HG03565 (cell line): Measurements from ENCODE around the gene UBASH3B.
A peak's percentile ranks its signal among the peaks of the same experiment; 100 is the strongest.

Experiments used
- ATAC-seq: cut with Tn5 transposase; IDR thresholded peaks from one replicate; pipeline ENCODE4 v1.9.1; 2021; ENCODE audit warnings: mild to moderate bottlenecking, moderate library complexity; ENCODE audit not compliant: unreplicated experiment

The UBASH3B gene

DNA sequence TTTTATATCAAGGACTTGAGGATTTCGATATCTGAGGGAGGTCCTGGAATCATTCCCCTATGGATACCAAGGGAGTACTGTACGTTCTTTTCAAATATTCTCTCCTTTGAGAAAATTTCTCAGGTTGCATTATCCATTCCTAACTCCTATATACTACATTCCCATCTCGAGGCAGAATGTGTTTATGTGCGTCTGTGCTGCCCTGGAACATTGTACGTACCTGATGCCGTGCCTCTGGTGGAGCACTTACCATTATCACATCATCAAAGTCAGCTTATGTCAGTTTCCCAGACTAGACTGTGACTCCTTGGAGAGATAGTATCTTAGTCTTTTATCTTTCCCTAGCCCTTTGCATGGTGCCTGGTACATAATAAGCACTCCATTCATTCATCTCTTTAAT lies 21.7 kb downstream of the UBASH3B start:
- no peak for ATAC-seq

DNA sequence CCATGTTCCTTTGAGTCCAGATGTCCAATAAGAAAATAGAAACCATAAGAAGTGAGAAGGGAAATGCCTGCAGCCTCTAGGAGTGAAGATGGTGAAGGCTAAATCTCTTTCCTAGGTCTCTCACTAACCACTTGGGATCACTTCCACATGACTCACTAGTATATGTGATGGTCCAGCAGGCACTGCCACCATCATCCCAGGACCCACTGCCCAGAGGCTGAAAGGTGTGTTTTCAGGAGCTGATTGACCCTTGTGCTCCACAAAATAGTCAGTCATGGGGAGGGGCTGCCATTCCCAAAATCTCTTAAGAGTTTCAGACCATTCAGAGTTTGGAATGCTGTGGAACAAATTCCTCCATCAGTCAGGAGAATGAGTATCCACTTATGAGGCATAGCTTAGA lies 22.9 kb downstream of the UBASH3B start:
- ATAC-seq: no peak

DNA sequence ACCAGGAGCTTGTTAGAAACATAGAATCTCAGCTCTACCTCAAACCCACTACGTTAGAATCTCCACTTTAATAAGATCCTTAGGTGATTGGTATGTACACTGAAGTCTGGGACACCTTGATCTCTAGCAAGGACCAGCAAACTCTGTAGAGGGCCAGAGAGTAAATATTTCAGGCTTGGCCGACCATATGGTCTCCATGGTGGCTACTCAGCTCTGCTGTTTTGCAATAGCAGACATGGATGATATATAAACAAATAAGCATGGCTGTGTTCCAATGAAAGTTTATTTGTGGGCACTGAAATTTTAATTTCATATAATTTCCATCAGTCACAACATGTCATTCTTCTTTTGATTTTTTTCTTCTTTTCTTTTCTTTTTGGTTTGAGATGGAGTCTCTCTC lies 23.9 kb downstream of the UBASH3B start:
- no peak for ATAC-seq

DNA sequence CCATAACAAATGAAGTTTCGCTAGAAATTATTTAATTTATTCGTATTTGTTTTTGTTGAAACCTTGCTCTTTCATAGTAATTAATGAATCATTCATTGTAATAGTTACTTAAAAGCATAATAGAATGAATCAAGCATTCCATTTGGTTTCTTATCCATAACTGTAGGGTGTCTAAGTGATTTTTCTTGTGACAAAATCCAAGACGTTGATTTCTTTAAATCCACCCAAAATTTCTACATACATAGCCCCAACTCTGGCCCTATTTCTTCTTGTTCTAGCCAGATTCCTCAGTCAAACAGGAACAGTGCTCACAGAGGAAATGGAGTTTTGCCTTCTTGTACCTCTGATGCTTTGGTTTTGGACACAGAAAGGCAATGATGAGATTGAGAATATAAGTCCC lies 25.5 kb downstream of the UBASH3B start:
- no peak for ATAC-seq

DNA sequence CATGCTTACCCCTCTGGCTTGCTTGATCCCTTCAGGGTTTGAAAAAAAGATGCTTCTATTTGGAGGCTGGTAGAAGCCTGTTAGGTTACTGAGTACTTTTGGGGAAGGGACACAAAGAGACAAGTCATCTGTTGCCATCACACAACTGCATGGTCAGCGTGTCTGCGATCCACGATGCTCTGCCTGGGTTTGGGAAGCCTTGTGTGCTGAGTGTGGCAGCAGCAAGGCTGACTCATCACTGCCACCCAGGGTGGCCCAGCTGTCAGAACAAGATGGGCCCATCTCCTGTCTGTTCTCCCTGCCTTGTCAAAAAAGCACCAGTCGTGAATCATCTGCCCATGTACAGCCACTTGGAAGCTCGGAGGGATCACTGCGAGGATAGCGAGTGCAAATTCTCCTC lies 26.2 kb downstream of the UBASH3B start:
- ATAC-seq: no peak

DNA sequence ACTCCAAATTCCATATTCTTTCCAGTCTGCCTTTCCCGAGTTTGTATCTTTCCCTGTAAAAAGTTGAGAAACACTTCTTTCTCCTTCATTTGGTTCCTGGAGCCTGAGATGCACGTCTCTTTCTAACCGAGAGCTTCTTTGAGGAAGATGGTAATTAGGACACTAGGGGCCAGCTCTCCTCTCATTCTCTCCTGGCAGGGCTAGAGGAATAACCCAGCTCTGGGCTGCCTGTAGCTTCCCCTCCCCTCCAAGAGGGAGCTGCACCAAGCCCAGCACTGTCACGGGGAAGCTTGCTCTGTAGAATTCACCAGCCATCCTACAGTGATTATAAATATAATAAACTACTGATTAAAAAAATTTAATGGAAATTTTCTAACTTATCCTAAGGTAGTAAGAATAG lies 26.9 kb downstream of the UBASH3B start:
- ATAC-seq: no peak

DNA sequence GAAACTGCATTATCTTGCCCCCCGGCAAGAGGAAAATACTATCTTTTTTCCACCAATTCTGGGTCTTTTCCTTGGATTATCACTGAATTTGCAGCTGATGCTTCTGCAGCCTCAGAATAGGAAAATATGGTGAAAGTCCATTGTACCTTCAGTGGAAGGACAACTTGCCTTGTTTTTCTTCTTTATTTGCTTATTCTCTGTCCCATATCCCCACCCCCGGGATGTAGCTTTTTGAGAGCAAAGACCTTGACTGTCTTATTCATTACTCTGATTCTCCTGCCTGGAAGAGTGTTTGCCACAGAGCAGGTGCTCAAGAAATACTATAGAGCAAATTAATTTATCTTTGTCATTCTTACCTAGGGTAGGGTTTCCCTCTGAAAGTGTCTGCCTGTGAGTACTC lies 29.5 kb downstream of the UBASH3B start:
- ATAC-seq: no peak

DNA sequence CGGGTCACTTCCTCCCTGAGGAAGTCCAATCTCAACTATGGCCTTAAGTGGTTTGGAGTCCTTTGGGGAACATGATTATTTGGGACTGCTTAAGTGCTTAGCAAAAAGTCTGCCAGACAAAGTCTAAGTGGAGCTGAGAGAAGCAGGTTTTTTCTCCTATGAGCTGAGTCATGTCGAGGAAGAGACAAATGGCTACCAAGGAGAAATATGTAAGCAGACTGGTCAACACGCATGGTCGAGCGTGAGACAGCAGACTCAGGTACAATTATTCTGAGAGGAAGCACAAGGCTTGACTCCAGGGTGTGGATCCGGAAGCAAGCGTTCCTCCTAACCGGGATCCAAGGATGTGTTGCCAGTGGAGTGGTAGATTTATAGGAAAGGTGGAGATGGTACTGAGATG lies 30.6 kb downstream of the UBASH3B start:
- ATAC-seq: no peak

DNA sequence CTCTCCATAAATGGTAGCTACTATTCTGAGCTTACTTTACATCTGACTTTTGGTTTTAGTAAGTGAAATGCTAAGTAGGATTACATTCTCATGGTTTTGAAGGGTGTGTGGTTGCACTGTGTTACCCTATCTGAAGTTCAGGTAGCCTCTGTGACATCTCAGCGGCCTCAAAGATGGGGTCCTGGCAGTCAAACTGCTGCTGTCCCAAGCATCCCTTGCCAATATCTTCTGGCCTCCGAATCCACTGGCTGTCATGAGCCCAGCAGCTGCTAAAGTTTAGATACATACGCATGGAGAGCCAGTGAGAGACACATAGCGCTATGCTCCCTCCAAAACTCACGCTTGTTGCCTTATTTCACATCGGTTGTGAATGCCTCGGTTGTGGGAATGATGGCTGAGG lies 34.9 kb downstream of the UBASH3B start:
- no peak for ATAC-seq

DNA sequence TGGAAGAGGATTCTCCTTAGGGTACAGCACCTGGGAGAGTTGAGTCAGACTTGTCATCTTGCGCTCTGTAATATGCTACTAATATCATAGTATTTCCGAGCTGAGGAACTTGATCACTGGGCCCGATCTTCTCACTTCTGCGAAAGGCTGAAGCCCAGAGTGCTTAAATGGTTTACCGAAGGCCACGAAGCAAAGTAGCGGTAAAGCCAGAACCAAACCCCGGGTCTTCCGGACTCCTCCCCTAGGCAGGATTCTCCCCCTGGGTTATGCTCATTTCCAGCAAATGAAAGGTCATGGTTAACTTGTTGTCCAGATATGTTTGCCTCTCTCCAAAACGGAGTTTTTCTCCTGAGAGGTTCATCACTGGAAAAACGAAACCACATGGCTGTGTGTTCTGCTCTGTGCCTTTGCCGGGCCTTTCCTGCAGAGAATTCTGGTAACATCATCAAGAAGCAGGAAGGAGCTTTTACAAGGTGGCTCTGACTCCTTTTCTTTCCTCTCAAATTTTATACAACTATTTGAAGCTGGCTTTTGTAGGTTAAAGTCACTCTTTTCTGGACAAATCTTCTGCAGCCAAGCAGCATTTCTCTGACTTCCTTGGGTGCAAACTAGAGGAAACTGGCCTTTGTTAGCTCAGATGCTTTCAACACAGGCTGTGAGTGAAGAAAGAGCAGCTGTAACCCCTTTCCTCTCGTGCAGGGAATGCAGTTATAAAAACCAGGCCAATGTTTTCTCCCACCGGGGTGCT lies 35.5 kb downstream of the UBASH3B start:
- no peak for ATAC-seq

DNA sequence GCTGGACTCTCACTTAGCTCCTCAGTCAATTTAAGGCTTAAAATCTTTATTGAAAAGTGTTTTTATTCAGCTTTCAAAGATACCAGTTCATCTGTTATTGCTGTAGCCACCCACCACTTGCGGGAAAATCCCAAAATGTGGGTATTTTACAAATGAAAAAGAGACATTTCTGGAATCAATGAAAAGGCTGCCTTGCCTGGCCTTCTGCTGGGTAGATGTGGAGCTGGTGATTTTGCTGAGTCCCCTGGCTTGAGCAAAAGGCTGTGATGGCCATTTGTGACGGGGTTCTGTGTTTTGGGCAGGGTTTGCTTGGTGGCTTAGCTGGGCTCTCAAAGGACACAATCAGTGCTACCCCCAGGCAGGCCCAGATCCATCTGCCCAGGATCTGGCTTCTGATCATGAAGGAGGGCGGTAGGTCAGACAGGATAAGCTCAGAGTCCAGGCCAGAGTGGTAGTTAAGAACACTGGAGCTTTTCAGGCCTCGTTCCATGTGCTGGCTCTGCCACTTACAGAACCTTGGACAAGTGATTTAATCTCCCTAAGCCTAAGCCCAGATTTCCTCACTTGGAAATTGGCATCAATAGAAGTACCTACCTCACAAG lies 36.1 kb downstream of the UBASH3B start:
- ATAC-seq: no peak

DNA sequence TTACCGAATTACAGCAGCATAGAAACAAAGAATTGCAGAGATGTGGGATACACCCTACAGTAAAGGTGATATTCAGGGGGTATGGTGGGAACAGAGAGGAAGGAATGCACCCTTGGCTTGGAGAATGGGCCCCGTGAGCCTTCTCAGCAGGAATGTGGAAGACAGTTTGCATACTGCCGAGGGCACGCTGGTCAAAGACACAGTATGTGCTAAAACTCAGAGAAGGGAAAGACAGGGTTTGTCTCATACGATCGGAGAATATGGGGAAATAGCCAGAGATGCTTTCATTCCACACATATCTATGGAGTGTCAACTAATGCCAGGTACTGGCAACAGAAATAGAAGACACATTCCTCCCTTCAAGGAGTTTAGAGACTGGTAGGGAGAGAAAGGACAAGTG lies 36.9 kb downstream of the UBASH3B start:
- ATAC-seq: no peak

DNA sequence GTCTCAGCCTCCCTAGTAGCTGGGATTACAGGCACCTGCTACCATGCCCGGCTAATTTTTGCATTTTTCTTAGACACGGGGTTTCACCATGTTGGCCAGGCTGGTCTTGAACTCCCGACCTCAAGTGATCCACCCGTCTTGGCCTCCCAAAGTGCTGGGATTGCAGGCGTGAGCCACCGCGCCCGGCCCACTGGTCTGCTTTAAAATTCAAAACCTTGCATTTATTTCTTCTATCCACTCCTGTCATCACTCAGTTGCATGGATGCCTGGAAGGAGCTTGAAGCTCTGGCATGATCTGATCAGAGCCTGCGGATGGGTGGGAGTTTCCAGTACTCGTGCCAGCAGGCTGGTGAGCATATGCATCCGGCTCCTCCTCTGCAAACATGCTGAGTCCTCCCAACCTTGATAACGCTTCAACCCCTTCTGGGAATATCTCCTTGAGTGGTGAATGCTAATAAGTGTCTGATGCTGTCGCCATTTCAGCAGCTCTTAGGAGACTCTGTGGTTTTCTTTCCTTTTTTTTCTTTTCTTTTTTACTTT lies 39.6 kb downstream of the UBASH3B start:
- no peak for ATAC-seq

DNA sequence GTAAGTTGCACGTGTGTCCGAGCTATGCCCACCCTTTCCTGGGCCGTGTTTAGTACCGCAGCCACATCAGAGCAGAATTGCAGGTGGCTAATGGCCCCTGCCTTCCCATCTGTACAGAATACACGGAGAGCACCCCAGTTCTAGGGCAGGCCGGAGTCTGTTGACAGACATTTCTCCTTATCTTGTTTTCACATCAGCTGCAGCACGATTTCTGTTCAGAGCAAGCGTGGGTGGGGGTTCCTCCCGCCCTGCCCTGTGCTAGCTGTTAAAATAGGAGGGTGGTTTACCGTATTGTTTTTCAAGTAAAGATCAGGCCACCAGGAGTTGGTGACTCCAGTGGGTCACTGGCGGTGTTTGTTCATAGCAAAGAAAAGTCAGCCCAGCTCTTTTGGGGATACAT lies 41.1 kb downstream of the UBASH3B start:
- ATAC-seq: peak; percentile 63

DNA sequence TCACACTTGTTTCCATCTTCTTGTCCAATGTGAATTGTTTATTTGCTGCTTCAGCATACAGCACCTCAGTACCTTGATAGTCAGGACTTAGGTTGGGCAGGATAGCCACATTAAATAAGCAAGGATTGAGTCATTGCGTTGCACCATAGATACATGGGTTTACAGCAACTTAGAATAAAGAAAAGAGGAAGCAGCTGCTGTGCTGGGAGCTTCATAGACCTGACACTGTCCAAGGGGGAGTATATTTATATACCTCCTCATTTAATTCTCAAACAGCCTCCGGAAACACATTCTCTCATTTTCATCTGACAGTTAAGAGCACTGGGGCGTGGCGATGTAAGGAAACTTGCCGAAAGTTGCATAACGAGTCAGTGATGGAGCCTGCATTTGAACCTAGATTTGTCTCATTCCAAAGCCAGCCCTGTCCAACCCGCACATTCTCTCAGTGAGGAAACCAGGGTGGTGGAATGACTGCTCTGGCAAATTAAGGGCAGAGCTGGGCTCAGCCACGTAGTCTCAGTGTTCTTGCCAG lies 42.2 kb downstream of the UBASH3B start:
- peak; percentile 78 for ATAC-seq

DNA sequence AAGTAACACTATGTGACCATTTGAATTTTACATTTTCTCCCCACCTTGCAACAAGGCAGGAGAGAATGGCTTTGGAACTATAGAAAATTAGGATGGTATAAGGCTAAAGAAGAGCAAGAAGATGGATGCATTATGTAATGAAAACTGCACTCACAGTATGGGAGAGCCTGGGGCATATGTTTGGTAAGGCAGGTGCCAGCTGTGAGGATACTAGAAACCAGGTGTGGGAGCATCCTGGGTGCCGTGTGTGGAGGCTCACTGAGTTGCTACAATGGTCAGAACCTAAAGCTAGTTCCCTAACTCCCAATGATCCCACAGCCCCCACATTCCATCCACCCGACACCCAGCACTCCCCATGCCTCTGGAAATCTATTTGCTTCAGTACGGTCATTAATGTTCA lies 42.9 kb downstream of the UBASH3B start:
- no peak for ATAC-seq

DNA sequence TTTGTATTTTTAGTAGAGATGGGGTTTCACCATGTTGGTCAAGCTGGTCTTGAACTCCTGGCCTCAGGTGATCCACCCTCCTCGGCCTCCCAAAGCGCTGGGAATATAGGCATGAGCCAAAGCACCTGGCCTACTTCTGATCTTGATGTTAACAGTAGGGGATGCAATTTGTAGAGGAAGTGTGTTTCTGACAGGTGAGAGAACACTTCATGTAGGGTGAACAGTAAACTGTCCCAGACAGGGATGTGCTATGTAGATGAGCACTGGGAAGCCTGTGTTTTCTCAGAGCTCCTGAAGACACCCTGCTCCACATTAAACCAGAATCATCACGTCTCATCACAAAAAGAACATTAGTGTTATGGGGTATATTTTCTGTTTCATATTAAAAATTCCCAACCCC lies 45.1 kb downstream of the UBASH3B start:
- no peak for ATAC-seq

DNA sequence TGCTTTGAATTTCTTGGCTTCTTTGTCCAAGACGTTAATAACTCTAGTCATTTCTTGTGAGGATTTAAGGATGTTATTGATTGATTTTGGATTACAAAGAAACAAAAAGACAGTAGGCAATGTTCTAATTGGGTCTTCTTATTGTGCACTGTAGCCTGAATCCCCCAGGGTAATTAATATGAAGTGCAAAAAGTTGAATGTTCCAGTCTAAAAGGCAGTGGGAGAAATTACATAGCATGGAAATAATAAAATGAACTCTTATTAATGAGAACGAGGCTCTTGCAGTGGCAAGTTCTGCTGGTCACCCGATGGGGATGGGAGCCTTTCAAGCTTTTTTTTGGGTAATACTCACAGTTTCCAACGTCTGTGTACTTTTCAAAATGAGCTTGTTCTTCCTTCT lies 45.6 kb downstream of the UBASH3B start:
- ATAC-seq: no peak

DNA sequence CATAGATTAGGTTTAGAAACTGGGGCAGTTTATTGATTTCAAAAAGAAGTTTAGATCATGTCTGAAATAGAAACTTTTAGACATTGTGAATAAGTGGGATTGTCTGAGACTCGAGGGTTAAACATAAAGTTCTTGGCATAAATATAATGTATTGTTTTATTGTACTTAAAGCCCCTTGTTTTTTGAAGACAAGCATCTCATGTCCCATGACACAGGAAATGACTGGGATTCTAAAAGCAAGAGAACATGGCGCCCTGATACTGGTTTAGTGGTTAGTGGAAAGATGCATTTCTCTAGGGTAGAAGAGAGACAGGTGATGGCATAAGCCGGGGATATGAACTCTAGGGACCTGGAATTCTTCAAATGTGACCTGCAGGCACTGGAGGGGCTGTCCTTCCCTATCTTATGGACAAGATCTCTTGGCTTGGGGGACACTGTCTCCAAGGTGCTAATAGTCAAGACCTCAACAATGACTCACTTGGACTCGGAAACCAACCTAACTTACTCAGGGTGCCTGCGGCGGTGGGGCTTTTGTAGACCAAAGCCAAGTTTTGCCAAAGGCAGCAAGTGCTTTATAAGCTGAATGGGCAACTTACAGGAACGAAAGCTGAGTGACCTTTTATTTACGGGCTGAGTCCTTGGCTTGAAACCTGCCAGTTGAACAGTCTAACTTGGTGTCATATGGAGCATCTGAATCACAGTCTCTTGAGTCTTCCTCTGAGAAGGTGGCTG lies 48.2 kb downstream of the UBASH3B start:
- ATAC-seq: no peak

DNA sequence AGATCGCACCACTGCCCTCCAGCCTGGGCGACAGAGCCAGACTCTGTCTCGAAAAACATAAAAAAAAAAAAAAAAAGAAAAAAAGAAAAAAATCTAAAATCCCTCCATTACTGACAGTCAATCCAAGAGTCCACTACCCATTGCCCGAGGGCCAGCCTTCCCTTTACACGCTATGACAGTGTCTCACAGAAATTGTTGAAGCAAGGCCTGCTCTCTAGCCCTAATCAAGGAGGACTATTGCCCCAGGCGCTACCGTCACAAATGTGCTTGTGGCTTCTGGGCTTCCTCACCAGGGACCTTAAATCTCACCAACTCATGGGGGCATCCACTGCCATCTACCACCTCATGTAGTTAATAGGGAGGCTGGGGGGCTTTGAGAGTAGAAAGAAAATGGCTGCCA lies 49.9 kb downstream of the UBASH3B start:
- no peak for ATAC-seq

DNA sequence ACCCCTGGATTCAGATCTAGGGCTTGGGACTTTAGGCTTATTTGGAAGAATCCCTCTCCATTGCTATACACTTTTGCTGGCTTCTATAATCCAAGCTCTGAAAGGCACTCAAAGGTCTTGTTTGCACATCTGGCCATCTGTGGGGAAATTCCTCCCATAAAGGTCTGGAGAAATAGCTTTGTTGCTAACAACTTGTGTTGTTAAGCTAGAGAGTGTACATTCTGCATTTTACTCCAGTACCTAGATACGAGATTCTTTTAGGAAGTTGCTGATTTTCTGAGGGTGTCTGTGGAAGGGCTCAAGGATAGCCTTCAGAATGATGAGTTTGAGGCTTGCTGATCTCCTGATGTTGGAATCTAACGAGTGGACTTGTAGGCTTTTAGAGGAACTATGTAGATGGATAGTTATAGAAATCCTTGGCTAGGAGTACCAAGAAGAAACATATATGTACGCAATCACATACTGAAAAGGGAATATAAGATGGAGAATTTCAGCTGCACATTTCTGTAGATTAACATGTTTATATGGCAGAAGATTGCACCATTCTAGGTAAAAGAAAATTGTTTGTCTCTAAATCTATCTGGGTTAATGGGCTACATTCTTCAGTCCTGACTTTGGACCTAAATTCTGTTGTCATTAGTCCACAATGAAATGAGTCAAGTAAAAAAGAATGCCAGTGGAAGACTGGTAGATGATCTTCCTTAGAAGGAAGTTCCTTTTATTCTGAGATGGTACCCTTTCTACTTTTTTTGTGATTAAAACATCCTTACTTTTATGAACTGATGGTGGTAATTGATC lies 51.0 kb downstream of the UBASH3B start:
- no peak for ATAC-seq
